ENCODE data around the gene PRSS16. TPM values are rescaled to one million over a fixed set of nuclear protein-coding genes. Genes with fewer than 3 reads are reported as not detected.

PRSS16 gene
- total RNA-seq, 2 donors from 2014 or later, result 21.8 to 29.8 TPM

DNA sequence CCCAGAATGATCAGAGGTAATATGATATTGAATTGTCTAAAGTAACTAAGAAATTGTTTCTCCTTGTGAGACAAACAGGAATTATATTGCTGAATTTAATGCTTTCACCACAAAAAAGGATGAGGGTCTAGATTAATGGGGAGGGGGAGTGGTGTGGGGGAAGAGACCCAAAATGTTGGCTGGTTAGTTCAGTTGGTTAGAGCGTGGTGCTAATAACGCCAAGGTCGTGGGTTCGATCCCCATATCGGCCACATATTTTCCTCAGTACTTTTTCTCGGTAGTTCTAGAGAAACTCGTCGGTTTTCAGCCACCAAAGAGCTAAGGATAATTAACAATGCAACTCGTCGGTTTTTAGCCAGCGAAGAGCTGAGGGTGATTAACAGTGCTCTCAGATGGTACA lies 26.3 kb downstream of the PRSS16 start:
- no peak overlapping the region for H3K27ac ChIP-seq
- TF ChIP-seq, protein P1, sequence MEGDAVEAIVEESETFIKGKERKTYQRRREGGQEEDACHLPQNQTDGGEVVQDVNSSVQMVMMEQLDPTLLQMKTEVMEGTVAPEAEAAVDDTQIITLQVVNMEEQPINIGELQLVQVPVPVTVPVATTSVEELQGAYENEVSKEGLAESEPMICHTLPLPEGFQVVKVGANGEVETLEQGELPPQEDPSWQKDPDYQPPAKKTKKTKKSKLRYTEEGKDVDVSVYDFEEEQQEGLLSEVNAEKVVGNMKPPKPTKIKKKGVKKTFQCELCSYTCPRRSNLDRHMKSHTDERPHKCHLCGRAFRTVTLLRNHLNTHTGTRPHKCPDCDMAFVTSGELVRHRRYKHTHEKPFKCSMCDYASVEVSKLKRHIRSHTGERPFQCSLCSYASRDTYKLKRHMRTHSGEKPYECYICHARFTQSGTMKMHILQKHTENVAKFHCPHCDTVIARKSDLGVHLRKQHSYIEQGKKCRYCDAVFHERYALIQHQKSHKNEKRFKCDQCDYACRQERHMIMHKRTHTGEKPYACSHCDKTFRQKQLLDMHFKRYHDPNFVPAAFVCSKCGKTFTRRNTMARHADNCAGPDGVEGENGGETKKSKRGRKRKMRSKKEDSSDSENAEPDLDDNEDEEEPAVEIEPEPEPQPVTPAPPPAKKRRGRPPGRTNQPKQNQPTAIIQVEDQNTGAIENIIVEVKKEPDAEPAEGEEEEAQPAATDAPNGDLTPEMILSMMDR (IDR thresholded peaks at IDR 0.05), result no peak
- H3K27me3 ChIP-seq, result peaks cover 19% of the 10 kb centered on the region
- no peaks in the 10 kb centered on the region for H3K36me3 ChIP-seq
- intact Hi-C loops (cut with DNase I), result no loop called here
- no peak overlapping the region for H3K9ac ChIP-seq (ENCODE audit: low read depth in 2 of 2, low read length in 2 of 2)
- H3K9me3 ChIP-seq, result no peaks in the 10 kb centered on the region
- DNase-seq, result no peak
- H3K4me3 ChIP-seq, result no peak overlapping the region
- no peaks in the 10 kb centered on the region for H3K4me1 ChIP-seq

DNA sequence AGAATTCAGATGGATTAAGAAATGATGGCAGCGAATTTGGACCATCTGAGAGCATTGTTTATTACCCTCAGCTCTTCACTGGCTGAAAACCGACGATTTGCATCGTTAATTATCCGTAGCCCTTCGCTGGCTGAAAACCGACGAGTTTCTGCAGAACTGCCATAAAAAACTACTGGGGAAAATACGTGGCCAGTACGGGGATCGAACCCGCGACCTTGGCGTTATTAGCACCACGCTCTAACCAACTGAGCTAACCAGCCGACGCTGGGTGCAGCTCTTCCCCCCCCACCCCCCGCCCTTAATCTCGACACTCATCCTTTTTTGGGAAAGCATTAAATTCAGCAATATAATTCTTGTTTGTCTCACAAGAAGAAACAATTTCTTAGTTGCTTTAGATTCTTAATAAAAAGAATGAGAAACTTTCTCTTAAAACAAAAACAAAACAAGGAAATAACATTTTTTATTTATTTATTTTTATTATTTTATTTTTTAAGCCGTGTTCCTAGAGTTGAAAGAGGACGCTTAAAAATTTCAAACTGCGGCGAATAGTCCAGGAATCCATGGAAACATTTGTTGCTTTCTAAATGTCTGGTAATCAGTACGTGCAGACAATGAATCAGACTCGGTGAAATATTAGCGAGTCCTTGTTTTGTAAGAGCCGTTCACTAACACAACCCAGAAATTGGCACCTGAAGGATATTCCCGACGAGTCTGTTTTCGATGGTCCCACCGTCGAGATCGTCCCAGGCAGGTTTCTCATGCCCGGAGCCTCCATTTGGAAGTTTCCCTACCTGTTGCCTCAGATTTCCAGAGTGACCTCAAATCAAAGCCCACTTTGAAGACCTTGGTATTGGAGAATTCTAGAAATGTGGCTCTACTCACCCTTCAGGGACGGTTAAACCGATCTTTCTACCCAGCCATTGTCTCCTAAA lies 27.8 kb downstream of the PRSS16 start:
- H3K9ac ChIP-seq (ENCODE audit: low read depth in 2 of 2, low read length in 2 of 2), result no peak overlapping the region
- TF ChIP-seq, protein P1 (IDR thresholded peaks at IDR 0.05), result no peak
- no peak overlapping the region for H3K4me3 ChIP-seq
- H3K27me3 ChIP-seq, result peaks cover 27% of the 10 kb centered on the region
- H3K36me3 ChIP-seq, result no peaks in the 10 kb centered on the region
- no peaks in the 10 kb centered on the region for H3K9me3 ChIP-seq
- no peak overlapping the region for H3K27ac ChIP-seq
- H3K4me1 ChIP-seq, result no peaks in the 10 kb centered on the region
- intact Hi-C loops (cut with DNase I), result no loop called here
- no peak for DNase-seq

DNA sequence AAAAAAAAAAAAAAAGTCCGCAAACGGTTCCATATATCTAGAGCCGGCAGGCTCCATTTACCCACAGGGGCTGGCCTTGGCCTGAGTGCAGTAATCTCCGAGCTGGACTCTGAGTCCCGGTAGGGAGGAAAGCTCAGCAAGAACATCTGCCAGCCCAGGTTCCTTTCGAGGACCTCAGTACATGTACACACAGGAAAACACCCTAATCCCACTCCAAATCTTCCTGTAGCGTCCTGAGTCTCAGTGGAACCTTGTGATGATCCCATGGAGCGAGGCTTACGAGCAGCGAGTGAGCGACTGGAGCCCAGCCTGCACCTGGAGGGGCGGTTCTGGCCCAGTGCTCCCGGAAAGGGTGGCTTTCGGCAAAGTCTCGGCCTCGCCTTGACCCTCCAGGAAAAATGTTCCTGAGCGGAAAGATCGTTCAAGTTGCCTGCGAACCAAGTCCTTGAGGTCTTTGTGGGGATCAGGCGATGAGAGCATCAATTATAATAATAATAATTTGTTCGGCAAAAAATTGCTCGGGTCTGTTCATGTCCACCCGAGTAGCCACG lies 32.1 kb downstream of the PRSS16 start:
- peak overlapping the region; percentile 14 for H3K4me3 ChIP-seq
- H3K36me3 ChIP-seq, result no peaks in the 10 kb centered on the region
- no peaks in the 10 kb centered on the region for H3K9me3 ChIP-seq
- intact Hi-C loops (cut with DNase I), result no loop called here
- no peak overlapping the region for H3K9ac ChIP-seq (ENCODE audit: low read depth in 2 of 2, low read length in 2 of 2)
- TF ChIP-seq, protein P1 (IDR thresholded peaks at IDR 0.05), result no peak
- DNase-seq, result no peak
- H3K27me3 ChIP-seq, result peaks cover 53% of the 10 kb centered on the region
- no peak overlapping the region for H3K27ac ChIP-seq
- H3K4me1 ChIP-seq, result no peaks in the 10 kb centered on the region

DNA sequence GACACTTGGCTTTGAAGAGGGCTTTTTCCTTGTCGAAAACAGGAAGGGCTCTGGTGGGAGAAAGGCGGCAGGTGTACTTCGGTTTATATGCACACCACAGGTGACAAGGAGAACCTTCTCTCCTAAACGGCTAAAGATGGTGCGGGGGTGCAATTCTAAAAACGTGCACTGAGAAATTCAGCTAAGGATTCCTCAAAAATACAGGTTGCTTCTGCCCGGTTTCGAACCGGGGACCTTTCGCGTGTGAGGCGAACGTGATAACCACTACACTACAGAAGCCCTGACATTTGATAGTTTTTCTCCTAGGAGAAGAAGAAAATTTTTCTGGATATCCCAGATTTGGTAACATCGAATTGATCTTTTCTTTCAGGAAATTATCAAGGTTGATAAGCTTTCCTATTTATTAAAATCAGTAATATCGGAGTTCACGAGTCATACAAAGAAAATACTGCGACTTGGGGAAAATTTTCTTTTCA lies 32.6 kb downstream of the PRSS16 start:
- peaks cover 48% of the 10 kb centered on the region for H3K27me3 ChIP-seq
- TF ChIP-seq, protein P1 (IDR thresholded peaks at IDR 0.05), result no peak
- H3K4me1 ChIP-seq, result no peaks in the 10 kb centered on the region
- DNase-seq, result peak; percentile 43
- H3K27ac ChIP-seq, result no peak overlapping the region
- H3K9me3 ChIP-seq, result no peaks in the 10 kb centered on the region
- H3K36me3 ChIP-seq, result no peaks in the 10 kb centered on the region
- no peak overlapping the region for H3K9ac ChIP-seq (ENCODE audit: low read depth in 2 of 2, low read length in 2 of 2)
- peak overlapping the region; percentile 14 for H3K4me3 ChIP-seq
- intact Hi-C loops (cut with DNase I), result no loop called here

DNA sequence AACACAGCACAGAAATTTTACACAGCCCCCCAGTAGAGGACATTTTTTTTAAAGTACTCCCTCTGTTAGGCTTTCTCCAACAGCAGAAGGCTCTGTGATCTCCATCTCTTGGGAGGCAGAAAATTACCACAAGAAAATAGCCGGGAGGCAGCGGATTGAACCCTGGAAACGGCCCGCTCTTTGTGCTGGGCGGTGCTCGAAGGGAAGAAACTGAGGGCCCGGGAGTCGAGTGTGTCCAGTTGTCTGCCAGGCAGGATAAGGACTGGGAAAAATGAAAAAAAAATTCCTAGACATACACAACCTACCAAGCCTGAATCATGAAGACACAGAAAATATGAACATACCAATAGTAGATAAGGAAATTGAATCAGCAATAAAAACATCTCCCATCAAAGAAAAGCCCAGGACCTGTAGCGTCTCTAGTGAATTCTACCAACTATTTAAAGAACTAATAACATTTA lies 33.1 kb downstream of the PRSS16 start:
- Histone ChIP-seq H3K27ac (no peak overlapping the region), H3K36me3 (no peaks in the 10 kb centered on the region), H3K27me3 (peaks cover 45% of the 10 kb centered on the region), H3K4me1 (no peaks in the 10 kb centered on the region), H3K9me3 (no peaks in the 10 kb centered on the region), H3K4me3 (no peak overlapping the region), H3K9ac (ENCODE audit: low read depth in 2 of 2, low read length in 2 of 2) (no peak overlapping the region)
- no peak for DNase-seq
- intact Hi-C loops (cut with DNase I), result no loop called here
- TF ChIP-seq, protein P1 (IDR thresholded peaks at IDR 0.05), result no peak
